Measurements from ENCODE around the gene TMEM119.

TMEM119 gene

DNA sequence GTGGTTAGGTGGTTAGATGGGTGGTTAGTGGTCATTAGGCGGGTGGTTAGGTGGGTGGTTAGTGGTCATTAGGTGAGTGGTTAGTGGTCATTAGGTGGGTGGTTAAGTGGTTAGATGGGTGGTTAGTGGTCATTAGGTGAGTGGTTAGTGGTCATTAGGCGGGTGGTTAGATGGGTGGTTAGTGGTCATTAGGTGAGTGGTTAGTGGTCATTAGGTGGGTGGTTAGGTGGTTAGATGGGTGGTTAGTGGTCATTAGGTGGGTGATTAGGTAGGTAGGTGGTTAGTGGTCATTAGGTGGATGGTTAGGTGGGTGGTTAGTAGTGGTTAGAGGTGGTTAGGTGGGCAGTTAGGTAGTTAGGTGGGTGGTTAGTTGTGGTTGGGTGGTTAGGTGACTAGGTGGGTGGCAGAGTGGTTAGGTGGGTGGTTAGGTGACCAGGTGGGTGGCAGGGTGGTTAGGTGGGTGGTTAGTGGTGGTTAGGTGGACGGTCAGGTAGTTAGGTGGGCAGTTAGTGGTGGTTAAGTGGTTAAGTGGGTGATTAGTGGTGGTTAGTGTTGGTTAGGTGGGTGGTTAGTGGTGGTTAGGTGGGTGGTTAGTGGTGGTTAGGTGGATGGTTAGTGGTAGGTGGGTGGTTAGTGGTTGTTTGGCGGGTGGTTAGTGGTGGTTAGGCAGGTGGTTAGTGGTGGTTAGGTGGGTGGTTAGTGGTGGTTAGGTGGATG, 8.0 kb upstream of the TMEM119 start:
- no peak overlapping the region for H3K27ac ChIP-seq (ENCODE audit: low read length)
- DNase-seq (ENCODE audit: low read depth, low spot score), result no peak
- no peaks in the 10 kb centered on the region for H3K27me3 ChIP-seq (ENCODE audit: control insufficient read depth, insufficient read depth, low read length)
- no peaks in the 10 kb centered on the region for H3K36me3 ChIP-seq (ENCODE audit: control insufficient read depth, insufficient read depth, low read length)
- H3K4me3 ChIP-seq (ENCODE audit: low read length), result no peak overlapping the region
- peaks cover 4% of the 10 kb centered on the region for H3K4me1 ChIP-seq (ENCODE audit: control insufficient read depth, insufficient read depth, low read length)
- WGBS (ENCODE audit: insufficient coverage, insufficient read length), result 100% methylated on average over 1 of the region's 4 CpGs
- H3K9me3 ChIP-seq (ENCODE audit: control insufficient read depth, insufficient read depth, low read length), result no peaks in the 10 kb centered on the region

DNA sequence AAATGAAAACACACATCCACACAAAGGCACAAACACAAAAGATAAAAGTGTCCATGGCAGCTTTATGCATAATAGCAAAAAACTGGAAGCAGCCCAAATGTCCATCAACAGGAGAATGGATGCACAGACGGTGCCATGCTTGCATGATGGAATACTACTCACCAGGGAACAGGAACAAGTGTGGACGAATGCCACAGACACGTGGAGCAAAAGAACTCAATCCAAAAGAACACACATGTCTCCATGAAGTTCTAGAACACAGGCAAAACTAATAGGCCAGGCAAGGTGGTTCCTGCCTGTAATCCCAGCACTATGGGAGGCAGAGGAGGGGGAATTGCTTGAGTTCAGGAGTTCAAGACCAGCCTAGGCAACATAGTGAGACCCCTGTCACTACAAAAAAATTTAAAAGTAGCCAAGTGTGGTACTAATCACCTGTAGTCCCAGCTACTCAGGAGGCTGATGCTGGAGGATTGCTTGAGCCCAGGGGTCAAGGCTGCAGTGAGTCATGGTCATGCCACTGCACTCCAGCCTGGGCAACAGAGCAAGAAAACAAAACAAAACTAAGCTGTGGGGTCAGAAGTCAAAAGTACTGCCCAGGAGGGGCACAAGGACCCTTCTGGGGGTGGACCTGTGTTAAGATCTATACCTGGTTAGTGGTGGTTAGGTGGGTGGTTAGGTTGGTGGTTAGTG, 7.3 kb upstream of the TMEM119 start:
- Histone ChIP-seq H3K27ac (ENCODE audit: low read length) (no peak overlapping the region), H3K4me3 (ENCODE audit: low read length) (no peak overlapping the region), H3K27me3 (ENCODE audit: control insufficient read depth, insufficient read depth, low read length) (no peaks in the 10 kb centered on the region), H3K36me3 (ENCODE audit: control insufficient read depth, insufficient read depth, low read length) (no peaks in the 10 kb centered on the region), H3K9me3 (ENCODE audit: control insufficient read depth, insufficient read depth, low read length) (no peaks in the 10 kb centered on the region), H3K4me1 (ENCODE audit: control insufficient read depth, insufficient read depth, low read length) (peaks cover 4% of the 10 kb centered on the region)
- no CpG with 5 or more reads among the region's 3 CpGs for WGBS (ENCODE audit: insufficient coverage, insufficient read length)
- DNase-seq (ENCODE audit: low read depth, low spot score), result no peak

DNA sequence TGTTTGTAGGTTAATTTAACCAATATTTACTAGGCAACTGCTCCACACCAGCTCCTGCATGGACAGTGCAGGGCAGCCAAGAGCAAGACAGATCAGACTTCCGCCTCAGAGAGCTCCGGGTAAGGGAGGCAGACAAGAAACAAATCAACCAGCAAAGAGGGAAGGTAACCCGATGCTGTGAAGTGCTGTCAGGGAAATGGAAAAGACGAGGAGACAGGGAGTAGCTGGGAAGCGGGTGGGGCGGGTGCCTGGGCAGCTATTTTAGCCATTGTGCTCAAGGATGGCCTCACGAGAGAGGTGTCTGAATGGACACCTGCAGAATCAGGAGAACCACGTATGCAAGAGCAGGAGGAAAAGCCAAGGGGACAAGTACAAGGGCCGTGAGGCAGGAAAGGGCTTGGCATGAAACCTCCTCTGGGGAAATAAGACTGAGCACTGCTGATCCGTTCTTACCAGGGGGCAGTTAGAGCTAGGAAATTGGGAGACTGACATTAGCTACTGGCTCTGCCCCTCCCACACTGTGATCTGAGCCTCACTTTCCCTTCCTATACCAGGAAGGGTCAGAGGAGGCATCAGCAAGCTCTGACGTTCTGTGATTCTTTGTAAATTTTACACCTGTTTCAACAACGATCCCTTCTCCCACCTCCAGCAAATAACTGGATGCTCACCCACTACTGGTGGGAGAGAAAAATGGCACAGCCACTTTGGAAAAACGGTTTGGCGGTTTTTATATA, 6.5 kb upstream of the TMEM119 start:
- H3K27me3 ChIP-seq (ENCODE audit: control insufficient read depth, insufficient read depth, low read length), result no peaks in the 10 kb centered on the region
- no peak for DNase-seq (ENCODE audit: low read depth, low spot score)
- peaks cover 4% of the 10 kb centered on the region for H3K4me1 ChIP-seq (ENCODE audit: control insufficient read depth, insufficient read depth, low read length)
- WGBS (ENCODE audit: insufficient coverage, insufficient read length), result no CpG with 5 or more reads among the region's 14 CpGs
- no peaks in the 10 kb centered on the region for H3K9me3 ChIP-seq (ENCODE audit: control insufficient read depth, insufficient read depth, low read length)
- no peaks in the 10 kb centered on the region for H3K36me3 ChIP-seq (ENCODE audit: control insufficient read depth, insufficient read depth, low read length)
- no peak overlapping the region for H3K27ac ChIP-seq (ENCODE audit: low read length)
- H3K4me3 ChIP-seq (ENCODE audit: low read length), result no peak overlapping the region

DNA sequence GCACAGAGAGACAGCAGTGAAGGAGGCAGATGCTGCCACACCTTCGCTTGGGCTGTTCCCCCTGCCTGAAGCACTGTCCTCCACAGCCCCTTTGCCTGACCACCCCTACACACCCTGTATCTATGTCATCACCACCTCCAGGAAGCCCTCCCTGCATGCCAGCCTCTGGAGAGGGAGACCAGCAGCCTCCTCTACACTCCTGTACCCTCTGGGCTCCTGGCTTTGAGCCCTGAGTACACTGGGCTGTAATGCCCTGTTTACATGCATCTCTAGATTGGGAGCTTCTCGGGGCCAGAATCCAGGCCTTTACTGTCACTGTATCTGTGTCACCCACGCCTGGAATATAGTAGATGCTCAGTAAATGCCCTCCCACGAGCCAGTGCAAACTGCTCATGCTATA, 5.9 kb upstream of the TMEM119 start:
- Histone ChIP-seq H3K27me3 (ENCODE audit: control insufficient read depth, insufficient read depth, low read length) (no peaks in the 10 kb centered on the region), H3K4me1 (ENCODE audit: control insufficient read depth, insufficient read depth, low read length) (peaks cover 4% of the 10 kb centered on the region), H3K9me3 (ENCODE audit: control insufficient read depth, insufficient read depth, low read length) (no peaks in the 10 kb centered on the region), H3K4me3 (ENCODE audit: low read length) (no peak overlapping the region), H3K27ac (ENCODE audit: low read length) (no peak overlapping the region), H3K36me3 (ENCODE audit: control insufficient read depth, insufficient read depth, low read length) (no peaks in the 10 kb centered on the region)
- no CpG with 5 or more reads among the region's 4 CpGs for WGBS (ENCODE audit: insufficient coverage, insufficient read length)
- DNase-seq (ENCODE audit: low read depth, low spot score), result no peak

DNA sequence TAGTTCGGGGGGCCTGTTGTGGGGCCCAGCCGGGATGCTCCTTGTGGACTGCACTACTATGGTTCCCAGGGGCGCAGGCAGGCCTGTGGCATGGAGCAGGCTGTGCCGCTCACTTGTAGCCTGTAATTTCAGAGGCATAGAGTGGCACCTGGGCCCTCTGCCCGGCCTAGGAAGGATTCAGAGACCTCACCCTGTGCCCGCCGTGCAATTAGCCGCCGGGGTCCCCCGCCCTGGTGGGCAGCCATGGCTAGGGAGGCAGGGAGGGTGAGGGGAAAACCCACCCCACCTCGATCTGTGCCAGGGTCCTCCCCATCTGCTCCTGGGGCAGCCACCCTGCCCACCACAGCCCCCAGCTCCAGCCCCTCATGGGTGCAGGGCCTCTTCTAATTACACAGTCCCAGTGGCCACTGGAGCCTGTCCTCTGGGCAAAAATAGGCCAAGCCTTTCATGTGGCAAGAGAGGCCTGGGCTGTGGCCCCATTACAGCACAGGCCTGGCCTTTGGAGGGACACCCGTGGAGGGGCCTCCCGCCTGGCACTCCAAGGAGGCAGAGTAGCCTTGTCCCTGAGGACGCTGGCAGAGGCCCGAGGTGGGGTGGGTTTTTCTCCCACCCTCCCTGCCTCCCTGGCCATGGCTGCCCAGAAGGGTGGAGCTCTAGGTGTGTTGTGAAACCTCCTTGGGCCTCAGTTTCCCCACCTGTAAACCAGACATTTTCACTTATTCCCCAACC, 5.3 kb upstream of the TMEM119 start:
- WGBS (ENCODE audit: insufficient coverage, insufficient read length), result no CpG with 5 or more reads among the region's 15 CpGs

DNA sequence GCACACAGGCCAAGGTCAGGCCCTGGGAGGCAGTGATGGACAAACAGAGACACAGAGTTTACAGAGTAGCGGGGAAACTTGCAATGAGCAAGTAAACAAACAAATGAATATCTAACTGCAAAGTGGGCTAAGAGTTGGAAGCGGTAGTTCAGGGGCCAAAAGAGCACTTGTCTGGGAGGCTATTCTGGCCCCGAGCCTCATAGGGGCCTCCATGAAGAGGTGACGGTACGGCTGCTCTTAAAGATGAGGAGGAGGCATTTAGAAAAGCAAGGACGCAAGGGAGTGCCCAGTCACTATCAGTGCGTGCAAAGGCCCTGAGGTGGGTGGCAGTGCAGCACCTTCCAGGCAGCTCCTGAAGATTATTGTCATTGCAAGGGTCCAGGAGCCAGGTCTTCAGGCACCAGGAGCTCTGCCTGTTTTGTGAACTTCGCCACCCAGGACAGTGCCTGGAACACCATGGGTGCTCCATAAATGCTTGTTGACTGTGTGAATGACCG, 4.4 kb upstream of the TMEM119 start:
- peaks cover 2% of the 10 kb centered on the region; the same call in 1 of the 2 replicates for H3K4me1 ChIP-seq (ENCODE audit: control insufficient read depth, insufficient read depth, low read length)
- H3K27me3 ChIP-seq (ENCODE audit: control insufficient read depth, insufficient read depth, low read length), result no peaks in the 10 kb centered on the region
- no peak overlapping the region for H3K27ac ChIP-seq (ENCODE audit: low read length)
- no peaks in the 10 kb centered on the region for H3K9me3 ChIP-seq (ENCODE audit: control insufficient read depth, insufficient read depth, low read length)
- no CpG with 5 or more reads among the region's 9 CpGs for WGBS (ENCODE audit: insufficient coverage, insufficient read length)
- no peak for DNase-seq (ENCODE audit: low read depth, low spot score)
- H3K36me3 ChIP-seq (ENCODE audit: control insufficient read depth, insufficient read depth, low read length), result no peaks in the 10 kb centered on the region
- H3K4me3 ChIP-seq (ENCODE audit: low read length), result no peak overlapping the region

More for the DNA sequence above, 5.3 kb upstream of the TMEM119 start:
- Histone ChIP-seq H3K27ac (ENCODE audit: low read length) (no peak overlapping the region), H3K4me1 (ENCODE audit: control insufficient read depth, insufficient read depth, low read length) (peaks cover 4% of the 10 kb centered on the region), H3K36me3 (ENCODE audit: control insufficient read depth, insufficient read depth, low read length) (no peaks in the 10 kb centered on the region), H3K27me3 (ENCODE audit: control insufficient read depth, insufficient read depth, low read length) (no peaks in the 10 kb centered on the region), H3K9me3 (ENCODE audit: control insufficient read depth, insufficient read depth, low read length) (no peaks in the 10 kb centered on the region), H3K4me3 (ENCODE audit: low read length) (no peak overlapping the region)
- DNase-seq (ENCODE audit: low read depth, low spot score), result no peak

DNA sequence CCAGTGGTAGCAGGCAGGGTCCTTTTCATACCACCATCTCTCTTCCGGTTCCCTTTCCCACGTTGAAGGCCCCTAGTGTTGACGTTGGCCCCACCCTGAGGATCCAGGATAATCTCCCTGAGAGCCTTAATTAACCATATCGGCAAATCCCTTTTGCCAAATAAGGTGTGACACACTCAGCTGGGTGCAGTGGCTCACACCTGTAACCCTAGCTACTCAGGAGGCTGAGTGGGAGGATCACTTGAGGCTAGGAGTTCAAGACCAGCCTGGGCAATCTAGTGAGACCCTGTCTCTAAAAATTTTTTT, 2.8 kb upstream of the TMEM119 start:
- no peaks in the 10 kb centered on the region for H3K36me3 ChIP-seq (ENCODE audit: control insufficient read depth, insufficient read depth, low read length)
- DNase-seq (ENCODE audit: low read depth, low spot score), result no peak
- WGBS (ENCODE audit: insufficient coverage, insufficient read length), result no CpG with 5 or more reads among the region's 4 CpGs
- peaks cover 2% of the 10 kb centered on the region; the same call in 1 of the 2 replicates for H3K4me1 ChIP-seq (ENCODE audit: control insufficient read depth, insufficient read depth, low read length)
- no peak overlapping the region for H3K4me3 ChIP-seq (ENCODE audit: low read length)
- no peak overlapping the region for H3K27ac ChIP-seq (ENCODE audit: low read length)
- H3K9me3 ChIP-seq (ENCODE audit: control insufficient read depth, insufficient read depth, low read length), result no peaks in the 10 kb centered on the region
- no peaks in the 10 kb centered on the region for H3K27me3 ChIP-seq (ENCODE audit: control insufficient read depth, insufficient read depth, low read length)

DNA sequence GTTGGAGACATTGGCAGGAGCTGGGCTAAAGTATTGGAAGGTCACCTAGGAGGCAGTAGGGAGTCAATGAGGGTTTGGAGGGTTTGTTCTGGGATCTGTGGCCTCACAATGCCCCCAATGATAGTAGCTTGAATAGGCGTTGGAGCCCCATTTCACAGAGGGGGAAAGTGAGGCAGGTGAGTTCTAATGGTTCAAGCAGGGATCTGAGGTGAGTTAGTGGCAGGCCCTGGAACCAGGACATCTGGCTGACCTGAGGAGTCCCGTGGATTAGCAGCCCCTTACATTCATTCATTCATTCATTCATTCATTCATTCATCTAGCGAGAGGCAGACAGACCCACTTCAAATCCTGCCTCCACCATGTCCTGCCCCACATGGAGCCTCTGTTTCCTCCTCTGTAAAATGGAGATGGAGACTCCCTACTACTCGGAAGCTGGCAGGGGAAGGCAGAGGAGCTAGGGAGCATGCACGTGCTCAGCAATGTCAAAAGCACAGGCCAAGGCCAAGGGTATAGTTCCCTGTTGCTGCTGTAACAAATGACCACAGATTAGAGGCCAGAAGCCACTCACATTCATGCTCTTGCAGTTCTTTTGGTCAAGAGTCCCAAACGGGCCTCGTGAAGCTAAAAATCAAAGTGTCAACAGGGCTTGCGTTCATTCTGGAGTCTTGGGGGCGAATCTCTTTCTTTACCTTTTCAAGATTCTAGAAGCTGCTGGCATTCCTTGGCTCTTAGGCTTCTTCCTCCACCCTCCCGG, 2.2 kb upstream of the TMEM119 start:
- H3K36me3 ChIP-seq (ENCODE audit: control insufficient read depth, insufficient read depth, low read length), result no peaks in the 10 kb centered on the region
- no peaks in the 10 kb centered on the region for H3K9me3 ChIP-seq (ENCODE audit: control insufficient read depth, insufficient read depth, low read length)
- no peak overlapping the region for H3K4me3 ChIP-seq (ENCODE audit: low read length)
- no CpG with 5 or more reads among the region's 10 CpGs for WGBS (ENCODE audit: insufficient coverage, insufficient read length)
- no peak overlapping the region for H3K27ac ChIP-seq (ENCODE audit: low read length)
- peaks cover 2% of the 10 kb centered on the region; the same call in 1 of the 2 replicates for H3K4me1 ChIP-seq (ENCODE audit: control insufficient read depth, insufficient read depth, low read length)
- H3K27me3 ChIP-seq (ENCODE audit: control insufficient read depth, insufficient read depth, low read length), result no peaks in the 10 kb centered on the region
- DNase-seq (ENCODE audit: low read depth, low spot score), result no peak

DNA sequence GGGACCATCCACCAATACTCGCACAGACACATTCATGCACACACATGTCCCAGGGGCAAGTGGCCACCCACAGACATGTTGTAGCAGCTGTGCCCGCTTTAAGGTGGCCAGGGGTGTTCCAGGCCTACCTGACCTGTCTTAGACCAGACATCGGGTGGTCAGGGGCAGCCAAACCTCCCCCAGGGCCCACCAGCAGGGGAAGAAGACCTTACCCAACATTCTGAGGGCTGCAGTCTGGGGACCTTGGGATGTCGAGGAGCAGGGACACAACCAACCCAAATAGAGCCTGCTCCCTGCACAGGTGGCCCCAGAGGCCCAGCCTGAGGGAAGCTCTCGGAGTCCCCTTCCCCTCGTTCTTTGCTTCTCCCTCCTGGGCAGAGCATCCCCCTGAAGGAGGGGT, 1.7 kb upstream of the TMEM119 start:
- Histone ChIP-seq H3K27ac (ENCODE audit: low read length) (no peak overlapping the region), H3K9me3 (ENCODE audit: control insufficient read depth, insufficient read depth, low read length) (no peaks in the 10 kb centered on the region), H3K4me3 (ENCODE audit: low read length) (no peak overlapping the region), H3K36me3 (ENCODE audit: control insufficient read depth, insufficient read depth, low read length) (no peaks in the 10 kb centered on the region), H3K27me3 (ENCODE audit: control insufficient read depth, insufficient read depth, low read length) (no peaks in the 10 kb centered on the region), H3K4me1 (ENCODE audit: control insufficient read depth, insufficient read depth, low read length) (peaks cover 2% of the 10 kb centered on the region; the same call in 1 of the 2 replicates)
- DNase-seq (ENCODE audit: low read depth, low spot score), result no peak
- no CpG with 5 or more reads among the region's 6 CpGs for WGBS (ENCODE audit: insufficient coverage, insufficient read length)
